Stimulated activated CD8-positive, alpha-beta memory T cell treated with anti-CD3 and anti-CD28 coated beads, Interleukin-12 subunit alpha, Interleukin-12 subunit beta, amount 100 ng/mL, for 4 hours (primary cell): Measurements from ENCODE around the gene AGRP.

Source experiments
- DNase-seq: peaks from one replicate; pipeline ENCODE4 v3.0.0-alpha.2; 2020; ENCODE audit warnings: low read depth

Gene AGRP

DNA sequence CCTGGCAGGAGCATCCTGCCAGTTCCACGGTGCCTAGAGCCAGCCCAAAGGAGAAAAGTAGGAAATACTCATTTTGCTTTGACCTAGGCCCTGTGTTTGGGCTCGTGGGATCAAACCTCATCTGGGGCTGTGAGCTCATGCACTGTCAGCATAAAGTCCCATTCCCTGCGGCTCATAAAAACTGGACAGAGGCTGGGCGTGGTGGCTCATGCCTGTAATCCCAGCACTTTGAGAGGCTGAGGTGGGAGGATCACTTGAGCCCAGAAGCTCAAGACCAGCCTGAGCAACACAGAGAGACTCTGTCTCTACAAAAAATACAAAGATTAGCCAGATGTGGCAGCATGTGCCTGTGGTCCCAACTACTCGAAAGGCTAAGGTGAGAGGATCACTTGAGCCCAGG is 20.3 kb downstream of the AGRP start:
- DNase-seq = no peak

DNA sequence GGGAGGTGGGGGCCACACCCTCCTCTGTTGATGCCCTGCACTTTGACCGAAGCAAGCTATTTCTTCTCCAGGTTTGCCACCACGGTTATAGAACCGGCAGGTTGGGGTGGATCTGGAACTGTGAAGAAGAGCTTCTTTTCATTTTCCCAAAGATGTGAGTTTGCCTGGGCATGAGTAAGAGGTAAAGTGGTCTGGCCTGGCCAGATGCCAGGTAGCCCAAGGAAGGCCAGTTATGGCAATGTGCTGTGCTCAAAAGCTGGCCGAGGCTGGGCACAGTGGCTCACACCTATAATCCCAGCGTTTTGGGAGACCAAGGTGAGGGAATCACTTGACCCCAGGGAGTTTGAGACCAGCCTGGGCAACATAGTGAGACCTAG is 21.1 kb downstream of the AGRP start:
- DNase-seq = no peak

DNA sequence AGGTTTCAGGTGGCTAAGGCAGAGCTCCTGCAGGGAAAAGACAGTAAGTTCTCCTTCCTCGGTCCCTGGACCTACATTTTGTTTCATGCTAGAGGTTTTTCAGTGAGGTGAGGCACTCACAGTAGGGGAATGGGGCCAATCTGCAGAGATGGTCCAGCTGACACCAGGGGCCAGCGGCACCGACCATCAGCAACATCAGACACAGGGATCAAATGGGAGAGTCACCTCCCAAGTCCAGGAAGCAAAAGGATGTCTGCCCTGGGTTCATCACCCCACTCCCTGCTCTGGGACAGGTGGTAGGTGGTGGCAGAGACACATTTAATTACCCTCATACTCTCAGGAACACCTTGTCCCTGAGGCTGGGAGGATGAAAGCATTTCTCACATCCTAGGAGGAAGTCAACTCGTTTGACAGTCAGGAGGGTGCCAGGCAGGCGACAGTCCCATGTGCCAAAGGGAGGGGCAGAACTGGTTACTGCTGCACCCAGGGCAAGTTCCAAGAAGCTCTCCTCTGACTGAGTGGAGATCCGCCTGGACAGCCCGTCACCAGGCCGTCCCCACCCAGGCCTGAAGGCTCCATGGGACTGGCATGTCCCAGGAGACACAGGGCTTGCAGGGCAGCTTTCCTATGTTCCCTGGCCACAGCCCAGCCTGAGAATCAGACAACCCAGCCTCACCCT is 21.6 kb downstream of the AGRP start:
- DNase-seq = no peak

DNA sequence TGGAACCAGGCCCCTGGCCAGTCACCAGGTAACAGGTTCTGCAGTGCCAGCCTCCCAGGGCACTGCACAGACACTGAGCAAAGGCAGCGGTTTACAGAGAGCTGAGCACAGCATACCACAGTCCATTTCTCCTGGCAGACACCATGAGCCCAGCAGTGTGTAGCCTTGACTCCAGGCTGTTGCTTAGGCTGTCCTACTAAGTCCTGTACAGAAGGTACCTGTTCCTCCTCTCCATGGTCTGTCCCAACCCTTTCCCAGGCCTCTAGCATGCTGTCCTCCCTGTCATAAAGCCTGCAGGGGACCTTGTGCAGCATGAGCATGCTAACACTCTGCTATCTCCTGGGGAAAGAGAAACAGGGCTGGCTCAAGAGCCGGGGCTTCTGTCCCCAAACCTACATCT is 22.4 kb downstream of the AGRP start:
- DNase-seq = no peak

DNA sequence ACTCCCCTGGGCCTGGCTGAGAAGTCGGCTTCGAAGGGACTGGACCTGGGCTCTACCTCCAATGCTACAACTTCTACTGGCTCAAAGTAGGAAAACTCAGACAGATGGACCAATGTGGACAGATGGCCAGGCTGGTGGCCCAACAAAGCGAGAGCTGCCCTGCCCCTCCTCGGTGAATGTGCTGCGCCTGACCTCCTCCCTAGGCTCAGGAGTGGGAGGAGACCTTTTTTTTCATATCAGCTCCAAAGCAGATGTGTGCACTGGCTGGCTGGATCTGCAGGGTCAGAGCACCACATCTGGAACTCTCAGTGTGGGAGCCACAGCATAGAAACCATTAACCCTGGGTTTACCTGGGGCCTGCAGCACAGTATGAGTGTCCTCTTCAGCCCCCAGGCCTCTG is 23.2 kb downstream of the AGRP start:
- no peak for DNase-seq

DNA sequence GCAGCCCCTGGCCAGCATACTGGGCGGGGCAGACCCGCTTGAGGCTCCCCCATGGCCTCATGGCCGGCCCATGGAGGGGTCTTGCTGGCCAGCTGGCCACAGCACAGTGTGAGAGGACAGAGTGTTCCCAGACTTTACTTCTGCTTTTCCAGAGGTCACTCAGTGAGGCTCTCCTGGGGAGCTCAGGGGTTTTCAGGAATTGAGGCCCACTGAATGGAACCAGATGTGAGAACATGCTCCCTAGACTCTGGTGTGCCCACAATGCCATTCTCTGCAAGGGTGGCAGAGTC is 23.5 kb downstream of the AGRP start:
- no peak for DNase-seq

DNA sequence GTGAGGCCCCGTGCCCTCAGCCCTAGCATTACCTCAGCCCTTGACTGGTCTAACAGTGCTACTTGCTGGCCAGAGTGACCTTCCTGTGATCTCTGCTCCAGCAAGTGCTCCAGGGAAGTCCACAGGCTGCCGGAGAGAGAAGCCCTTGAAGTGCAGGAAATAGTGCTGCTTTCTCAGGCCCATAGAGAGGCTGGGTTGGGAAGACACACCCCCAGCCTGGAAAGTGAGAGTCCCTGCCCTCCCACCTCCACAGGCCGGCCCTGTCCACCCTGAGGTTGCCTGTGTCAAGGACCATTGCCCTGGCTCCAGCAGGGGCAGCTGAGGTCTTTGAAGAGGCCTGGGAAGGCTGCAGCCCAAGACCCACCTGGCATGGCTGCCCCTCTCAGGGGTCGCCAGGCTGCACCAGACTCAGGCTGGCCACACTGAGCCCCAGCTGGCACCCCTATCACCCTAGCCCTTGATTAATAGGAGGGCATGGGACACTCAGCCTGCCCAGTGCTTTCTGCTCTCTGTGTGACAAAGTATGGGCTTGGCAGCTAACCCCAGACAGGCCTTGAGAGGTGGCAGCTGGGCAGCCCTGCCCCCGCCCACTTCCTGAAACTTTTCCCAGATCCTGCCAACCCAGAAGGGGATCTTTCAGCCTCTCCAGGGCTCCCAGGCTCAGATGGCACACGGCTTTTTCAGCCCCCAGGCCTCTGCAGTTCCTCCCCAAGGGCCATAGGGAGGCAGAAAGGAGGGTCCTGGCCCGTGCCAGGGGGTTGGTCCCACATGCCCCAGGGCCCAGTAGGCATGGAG is 24.1 kb downstream of the AGRP start:
- DNase-seq = no peak

DNA sequence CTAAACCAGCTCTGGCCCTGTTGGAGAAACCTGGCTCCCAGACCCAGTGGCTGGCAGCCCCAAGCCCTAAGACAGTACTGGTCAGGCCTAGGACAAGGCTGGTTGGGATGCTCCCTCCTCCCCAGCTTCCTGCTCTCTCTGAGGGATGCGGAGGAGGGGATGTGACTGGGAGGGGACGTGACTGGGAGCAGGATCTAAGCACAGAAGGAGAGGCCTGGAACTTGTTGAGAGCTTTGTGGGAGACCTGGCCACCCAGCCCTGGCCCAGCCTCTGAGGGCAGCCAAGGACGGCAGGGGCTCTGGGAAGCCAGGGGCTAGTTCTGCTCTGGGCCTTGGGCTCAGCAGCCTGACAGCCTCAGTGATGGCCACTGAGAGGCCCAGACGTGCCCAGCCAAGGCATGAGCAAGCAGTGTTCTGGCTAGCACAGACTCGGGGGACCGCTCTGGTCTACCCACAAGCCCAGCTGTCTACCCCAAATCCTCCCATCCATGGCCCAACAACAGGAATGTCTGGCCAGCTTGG is 25.2 kb downstream of the AGRP start:
- DNase-seq = no peak

DNA sequence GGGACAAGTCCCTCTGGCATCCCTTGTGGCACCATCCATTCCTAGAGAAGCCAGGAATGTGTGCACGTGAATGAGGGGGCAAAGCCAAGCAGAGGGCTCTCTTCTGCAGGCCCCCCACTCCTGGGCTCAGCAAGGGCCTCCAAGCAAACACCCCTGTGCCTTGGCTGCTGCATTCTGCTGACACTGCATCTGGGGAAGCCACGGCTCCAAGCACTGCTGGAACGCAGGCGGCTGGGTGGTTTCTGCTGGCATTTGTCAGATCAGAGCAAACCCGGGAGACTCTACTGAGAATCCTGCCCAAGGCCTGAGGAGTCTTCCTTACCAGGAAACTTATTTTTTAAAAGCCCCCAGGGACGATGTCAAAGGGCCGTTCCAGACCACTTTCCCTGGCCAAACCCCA is 25.7 kb downstream of the AGRP start:
- no peak for DNase-seq

DNA sequence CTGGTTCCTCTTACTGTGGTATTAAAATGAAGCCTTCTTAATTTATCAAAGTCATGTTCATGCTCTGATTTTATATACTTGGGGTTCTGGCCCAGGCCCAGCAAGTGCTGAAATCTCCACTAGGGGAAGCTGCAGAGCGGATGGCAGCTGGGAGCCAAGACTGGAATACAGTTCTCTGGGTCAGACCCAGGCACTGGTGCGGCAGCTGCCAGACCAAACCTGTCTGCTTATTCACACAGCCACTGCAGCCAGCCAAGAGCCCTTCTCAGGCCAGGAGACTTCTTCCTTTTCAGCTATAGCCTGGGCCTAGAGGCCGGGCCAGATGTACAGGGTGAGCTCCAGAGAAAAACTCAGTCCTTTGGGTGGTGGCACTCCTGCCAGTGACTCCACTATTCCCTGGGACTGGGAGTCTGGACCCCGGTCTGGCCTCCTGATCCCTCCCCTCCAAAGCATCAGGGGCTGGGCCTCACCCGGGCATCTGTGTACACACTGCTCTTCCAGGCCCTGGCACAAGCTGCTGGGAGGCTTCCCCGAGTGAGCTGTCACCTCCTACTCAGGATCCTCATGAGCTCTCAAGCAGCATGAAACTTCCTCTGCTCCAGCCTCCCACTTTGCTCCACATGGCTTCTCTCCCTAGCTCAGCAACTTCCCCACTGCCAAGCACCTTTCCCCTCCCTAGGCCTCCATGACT is 26.8 kb downstream of the AGRP start:
- DNase-seq = no peak

DNA sequence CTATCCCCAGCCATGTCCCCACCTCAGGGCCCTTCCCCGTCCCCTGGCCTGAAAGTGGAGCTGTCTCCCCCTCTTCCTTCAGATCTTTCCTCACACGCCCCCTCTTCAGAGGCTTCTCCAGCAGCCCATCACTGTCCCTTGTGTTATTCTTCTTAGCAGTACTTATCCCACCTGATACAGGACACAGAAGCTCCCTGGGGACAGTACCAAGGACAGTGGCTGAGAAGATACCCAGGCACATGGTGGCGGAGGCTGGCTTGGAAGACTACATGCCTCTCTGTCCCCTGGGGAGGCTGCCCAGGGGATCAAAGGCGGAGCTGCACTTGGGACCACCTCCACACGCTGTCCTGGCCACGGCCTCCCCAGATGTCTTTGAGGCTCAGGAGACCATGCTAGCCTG is 28.5 kb downstream of the AGRP start:
- DNase-seq = no peak

DNA sequence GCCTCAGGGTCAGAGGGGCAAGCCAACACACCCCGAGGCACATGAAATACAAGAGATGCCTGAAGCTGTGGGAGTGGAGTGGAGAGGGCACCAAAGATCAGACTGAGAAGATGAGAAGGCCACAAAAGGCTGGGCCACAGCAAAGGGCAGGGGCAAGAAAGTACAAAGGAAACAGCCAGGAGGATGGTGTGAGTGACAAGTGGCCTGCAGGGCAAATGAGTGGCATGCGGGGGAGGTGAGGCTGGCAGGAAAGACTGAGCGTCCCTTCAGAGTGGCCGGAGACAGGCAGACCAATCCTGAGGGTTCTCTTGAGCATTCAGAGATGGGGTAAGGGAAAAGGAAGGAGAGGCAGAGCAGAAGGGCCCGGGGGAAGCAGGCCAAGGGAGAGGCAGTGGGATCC is 29.2 kb downstream of the AGRP start:
- DNase-seq = no peak

DNA sequence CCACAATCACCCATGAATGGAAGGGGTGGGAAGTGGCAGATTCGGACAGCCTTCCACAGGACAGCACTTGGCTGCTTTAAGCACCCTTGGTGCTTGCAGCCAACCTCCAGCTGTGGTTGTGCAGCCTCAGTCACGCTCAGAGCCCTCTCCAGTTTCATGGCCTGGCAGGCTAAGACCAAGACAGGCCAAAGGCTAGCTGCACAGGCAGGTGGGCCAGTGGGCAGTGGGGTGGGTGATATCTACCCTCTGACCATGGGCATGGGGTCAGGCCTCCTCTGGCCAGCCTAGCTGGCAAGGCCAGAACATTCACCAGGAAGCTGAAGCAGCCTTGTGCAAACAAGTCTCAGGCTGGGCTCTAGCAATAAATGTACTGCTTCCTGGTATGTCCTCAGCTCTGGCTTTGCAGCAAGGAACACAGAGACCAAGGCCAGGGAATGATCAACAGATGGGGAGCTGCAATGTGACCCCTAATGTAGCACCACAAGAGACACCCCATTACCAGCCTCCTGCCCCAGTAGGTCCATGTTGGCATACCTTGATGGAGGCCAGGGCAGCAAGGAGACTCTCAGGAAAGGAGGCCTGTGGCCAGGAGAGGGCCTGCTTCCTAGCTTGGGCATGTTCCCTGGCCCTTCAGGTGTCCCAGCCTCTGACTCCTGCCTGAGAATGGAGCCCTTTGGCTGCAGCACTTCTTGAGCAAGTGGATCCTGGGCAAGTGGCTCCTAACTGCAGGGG is 31.5 kb downstream of the AGRP start:
- no peak for DNase-seq

DNA sequence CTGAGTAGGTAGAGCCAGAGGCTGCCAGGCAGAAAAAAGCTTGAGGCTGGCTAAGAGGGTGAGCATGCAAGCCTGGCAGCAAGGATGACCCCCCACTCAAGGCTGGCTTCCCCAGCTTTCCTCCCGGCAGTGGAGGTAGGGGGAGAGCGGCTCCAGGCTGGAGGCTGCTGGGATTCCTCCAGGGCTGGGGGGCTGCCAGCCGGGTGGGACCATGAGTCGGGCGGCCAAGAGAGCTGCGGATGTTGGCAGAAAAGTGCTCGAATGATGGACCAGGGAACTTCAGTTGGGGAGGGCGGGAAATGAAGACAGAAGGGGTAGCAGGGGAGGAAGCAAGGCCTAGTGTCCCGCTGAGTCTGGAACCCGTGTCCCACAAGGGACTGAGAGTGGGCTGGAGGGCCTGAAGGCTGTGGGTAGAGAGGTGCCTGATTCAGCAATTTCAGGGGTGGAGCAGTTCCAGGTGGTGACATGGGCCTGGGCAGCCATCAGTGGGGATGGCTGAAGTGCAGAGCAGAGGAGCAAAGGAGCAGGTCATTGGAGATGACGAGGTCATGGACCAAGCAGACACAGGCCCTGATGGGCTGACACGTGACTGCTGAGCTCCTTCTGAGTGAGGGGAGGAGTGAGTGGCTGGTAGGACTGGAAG is 32.2 kb downstream of the AGRP start:
- DNase-seq = no peak

DNA sequence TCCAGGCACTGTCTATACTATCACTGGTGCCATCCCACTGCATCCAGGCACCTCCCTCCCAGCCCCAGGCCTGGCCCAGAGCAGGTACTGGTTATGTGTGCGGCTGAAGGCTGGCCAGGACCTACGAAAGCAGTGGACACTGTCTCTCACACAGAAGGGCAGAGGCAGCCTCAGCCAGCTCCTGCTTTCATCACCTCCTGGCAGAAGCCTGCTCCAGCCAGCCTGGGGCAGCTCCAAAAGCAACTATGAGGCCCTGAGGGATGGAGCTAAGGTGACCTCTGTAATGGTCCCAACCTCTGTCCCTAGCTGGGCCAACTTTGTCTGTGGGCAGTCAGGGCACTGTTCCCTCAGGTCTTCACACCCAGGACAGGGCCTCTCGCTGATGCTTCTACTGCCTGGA is 33.6 kb downstream of the AGRP start:
- DNase-seq = no peak

DNA sequence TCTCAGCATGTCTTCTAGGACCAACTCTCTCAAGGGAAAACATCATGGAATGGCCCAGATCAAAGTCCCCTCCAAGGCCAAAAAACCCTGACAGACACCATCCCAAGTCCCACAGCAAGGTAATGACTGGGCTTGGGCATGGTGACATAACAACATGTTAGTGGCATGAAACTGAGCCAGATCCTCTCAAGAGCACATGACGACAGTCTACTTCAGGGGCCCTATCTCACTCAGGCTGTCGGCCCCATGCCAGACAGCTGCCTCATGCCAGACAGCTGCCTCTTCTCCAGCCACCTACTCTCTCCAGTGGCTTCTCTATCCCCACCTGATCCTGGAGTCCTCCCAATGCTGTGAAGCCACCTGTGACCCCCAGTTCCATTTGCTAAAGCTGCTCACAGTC is 34.0 kb downstream of the AGRP start:
- no peak for DNase-seq

DNA sequence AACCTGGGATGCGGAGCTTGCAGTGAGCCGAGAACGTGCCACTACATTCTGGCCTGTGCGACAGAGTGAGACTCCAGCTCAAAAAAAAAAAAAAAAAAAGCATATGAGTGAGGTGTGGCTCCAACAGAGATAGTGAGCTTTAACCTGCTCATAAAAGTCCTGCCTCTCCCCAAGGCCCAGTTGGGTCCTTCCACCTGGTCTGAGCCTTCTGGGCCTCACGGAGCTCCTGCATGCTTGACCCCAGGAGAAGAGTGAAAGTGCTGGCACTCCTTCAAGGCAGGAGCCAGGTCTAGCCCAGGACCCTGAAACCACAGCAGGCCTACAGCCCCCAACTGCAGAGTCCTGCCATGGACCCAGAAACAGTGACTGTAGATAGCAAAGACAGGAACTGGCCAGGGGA is 34.8 kb downstream of the AGRP start:
- DNase-seq = no peak

DNA sequence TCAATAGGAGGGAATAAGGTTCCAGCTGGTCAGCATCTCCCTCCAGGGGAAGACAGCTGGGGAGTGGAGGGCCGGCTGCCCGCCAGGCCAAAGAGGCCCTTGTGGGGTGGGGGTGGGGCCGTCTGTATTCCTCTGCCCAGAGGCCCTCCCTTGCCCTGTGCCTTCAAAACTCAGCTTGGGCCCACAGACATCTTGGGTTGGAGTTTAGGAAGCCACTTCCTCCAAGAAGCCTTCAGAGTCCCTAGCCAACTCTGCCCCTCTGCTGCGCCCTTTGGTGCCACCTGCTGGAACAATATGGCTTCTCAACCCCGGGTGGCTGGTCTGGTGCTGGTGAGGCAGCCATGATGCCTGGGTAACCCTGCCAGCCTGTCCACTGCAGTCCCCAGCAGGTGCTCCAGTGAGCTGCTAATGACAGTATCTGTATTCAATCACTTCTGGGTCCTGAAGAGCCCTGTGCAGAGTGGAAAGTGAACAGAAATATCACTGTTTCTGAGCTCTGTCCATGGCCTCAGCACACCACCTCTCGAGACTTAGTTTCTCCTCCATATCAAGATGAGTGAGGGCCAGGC is 35.8 kb downstream of the AGRP start:
- no peak for DNase-seq

DNA sequence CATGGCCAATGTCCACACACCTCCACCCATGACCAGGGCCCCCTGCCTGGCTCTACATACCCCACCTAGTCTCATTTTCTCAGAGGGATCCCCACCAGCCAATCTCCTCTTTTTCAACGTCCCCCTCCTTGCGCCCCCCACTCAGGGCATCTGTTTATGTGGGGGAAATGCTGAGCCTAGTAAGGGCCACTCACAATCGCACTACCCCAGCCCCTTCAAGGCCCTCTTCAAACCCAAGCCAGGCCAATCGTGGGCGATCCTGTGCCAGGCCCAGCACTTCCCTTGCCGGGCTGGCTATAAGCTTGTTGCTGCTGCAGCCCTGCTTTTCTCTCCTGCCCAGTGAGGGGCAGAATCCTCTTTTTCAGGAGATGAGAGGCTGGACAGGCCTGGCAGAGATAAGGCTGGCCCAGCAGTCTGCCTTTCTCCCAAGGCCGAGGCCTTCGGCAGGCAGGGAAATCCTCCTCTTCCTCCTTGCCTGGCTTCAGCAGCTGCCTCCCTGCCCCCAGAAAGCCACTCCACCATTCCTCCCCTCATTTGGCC is 36.3 kb downstream of the AGRP start:
- no peak for DNase-seq

DNA sequence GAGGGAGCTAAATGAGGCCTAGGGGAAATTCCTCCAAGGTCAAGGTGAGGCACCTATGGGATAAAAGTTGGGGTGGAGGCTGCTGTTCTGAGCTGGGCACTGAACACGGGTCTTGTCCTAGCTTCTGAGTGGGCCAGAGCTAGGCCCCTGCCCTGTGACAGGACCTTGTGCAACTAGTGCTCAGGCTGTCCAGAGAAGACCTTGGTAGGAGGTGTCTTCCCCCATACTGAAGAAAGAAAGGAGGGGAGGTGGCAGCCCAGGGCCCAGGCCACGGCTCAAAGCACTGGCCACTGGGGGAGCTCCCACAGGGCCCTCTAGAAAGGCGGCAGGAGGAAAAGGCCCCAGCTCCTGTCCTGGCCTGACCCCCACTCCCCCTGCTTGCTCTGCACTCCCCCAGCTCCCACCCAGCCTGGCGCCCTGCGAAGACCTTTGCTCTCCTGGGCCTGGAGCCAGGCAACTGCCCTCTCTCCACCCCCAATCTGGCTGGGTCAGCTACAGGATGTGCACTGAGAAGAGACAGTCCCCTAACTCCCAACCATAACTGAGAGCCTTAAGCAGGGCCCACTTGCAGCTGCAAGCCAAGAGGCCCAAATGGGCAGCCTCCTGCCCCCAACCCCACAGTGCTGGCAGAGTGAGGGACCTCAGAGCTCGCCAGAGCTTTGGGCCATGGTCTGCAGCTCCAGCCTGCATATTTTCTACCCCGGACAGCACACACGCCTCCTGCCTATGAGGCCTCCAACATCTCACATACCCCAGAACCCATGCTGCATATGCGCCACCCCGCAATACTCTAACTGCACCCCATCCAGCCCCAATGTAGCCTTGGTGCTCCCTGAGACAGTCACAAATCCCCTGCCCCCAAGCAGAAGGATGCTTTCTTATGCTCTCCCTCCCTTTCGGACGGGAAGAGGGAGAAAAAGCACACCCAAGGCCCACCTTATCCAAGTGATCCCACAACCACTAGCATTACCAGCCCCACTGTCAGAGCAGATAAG is 37.1 kb downstream of the AGRP start:
- DNase-seq = no peak
